Bronchial epithelial cell (primary cell): ENCODE measurements around the gene ATP5F1D. TPM values are rescaled to one million over a fixed set of nuclear protein-coding genes. Genes with fewer than 3 reads are reported as not detected.

Source experiments
- DNase-seq: peaks from one replicate; pipeline ENCODE4 v3.0.0-alpha.2; 2010; ENCODE audit warnings: low read depth
- FAIRE-seq: peaks from 2 replicates; lab custom pipeline; 2011; peaks lifted over from hg19 to GRCh38; lab: Jason Lieb, UNC
- H3K27me3 ChIP-seq: 2 replicates; pipeline ENCODE4 v1.5.1; 2011; ENCODE audit warnings: low read length; ENCODE audit not compliant: control insufficient read depth, insufficient read depth
- H3K36me3 ChIP-seq: 2 replicates; pipeline ENCODE4 v1.5.1; 2011; ENCODE audit warnings: low read length; ENCODE audit not compliant: control insufficient read depth, insufficient read depth
- H3K4me3 ChIP-seq: 2 replicates; pipeline ENCODE4 v1.5.1; 2011; ENCODE audit warnings: mild to moderate bottlenecking, low read depth, low read length, control low read depth
- CTCF ChIP-seq: IDR thresholded peaks from 2 replicates; pipeline ENCODE4 v1.5.1; 2011; ENCODE audit warnings: mild to moderate bottlenecking, moderate library complexity, low read length, control low read depth, inconsistent platforms; ENCODE audit not compliant: insufficient read depth, severe bottlenecking
- total RNA-seq: library from RNA; depleted of rRNA; stranded (reverse); fragments of >200 nt; gene quantifications from 2 replicates; pipeline ENCODE4 v1.2.1, GENCODE V29; 2014

Gene ATP5F1D
- total RNA-seq, 1 donor from 2014 or later = 8.7 TPM

GRCh38 chr19:1230783-1231489 is 10.6 kb upstream of the ATP5F1D start:
- FAIRE-seq = no peak
- no peak overlapping the region for H3K4me3 ChIP-seq
- H3K27me3 ChIP-seq = no peaks in the 10 kb centered on the region
- TF ChIP-seq CTCF = no peak
- no peak for DNase-seq
- peaks cover 5% of the 10 kb centered on the region for H3K36me3 ChIP-seq

DNA sequence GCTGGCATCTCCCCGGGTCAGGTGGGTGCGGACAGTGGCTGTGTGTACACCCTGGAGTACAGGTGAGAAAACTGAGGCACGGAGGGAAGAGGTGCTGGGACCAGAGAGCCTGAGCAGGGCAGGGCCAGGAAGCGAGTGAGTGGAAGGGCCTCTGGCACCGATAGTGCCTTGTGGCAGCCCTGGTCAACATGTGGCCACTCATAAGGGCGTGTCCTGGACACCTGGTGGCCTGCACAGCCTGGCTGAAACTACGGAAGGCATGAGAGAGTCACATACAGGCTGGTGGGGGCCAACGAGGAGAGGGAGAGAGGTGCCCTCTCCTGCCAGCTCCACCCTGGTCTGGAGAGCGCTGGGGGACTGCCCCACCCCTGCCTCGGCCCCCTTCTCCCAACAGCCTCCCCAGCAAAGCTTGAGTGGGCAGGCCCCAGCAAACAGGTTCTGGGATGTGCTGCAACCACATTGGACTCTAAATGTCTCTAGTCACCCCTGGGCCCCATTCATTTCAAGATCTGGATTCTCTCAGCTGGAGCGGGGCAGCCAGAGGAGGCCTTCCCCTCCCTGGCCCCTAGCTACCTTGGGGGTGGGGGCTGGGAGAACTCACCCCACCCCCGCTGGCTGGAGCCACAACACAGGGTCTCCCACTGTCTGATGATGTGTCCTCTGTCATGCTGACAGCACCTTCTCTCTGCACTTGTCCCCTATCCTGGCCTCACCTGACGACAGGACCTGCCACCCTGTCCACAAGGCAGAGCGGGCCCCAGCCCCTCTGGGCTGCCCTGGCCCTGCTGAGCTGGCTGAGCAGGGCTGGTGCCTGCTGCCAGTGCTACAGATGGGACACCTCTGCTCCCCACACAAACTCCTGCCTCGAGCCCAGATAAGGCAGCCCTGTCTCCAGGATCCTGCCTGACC is 9.6 kb upstream of the ATP5F1D start:
- H3K4me3 ChIP-seq = no peak overlapping the region
- no peaks in the 10 kb centered on the region for H3K27me3 ChIP-seq
- DNase-seq (no peak), FAIRE-seq (no peak)
- H3K36me3 ChIP-seq = peaks cover 2% of the 10 kb centered on the region
- no peak for TF ChIP-seq CTCF

DNA sequence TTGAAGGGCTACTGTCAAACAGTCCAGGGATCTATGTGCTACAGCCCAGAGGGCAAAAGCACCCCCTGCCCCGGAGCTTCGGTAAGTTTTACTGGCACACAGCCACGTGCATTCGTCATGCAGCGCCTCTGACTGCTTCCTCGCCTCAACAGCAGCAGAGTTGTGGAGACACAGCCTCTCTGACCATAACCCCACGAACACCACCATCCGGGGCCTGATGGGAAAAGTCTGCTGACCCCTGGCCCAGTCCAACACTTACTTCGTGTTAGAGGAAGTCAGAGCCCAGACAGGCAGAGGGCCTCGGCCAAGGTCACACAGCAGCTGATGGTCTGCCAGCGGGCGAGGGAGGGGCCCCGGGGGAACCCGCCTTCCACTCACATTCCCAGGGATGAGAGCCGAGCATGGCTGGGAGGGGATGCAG is 8.9 kb upstream of the ATP5F1D start:
- TF ChIP-seq CTCF = no peak
- no peaks in the 10 kb centered on the region for H3K27me3 ChIP-seq
- DNase-seq (peak; percentile 54), FAIRE-seq (no peak)
- H3K36me3 ChIP-seq = peaks cover 2% of the 10 kb centered on the region
- no peak overlapping the region for H3K4me3 ChIP-seq

GRCh38 chr19:1233115-1233667 is 8.4 kb upstream of the ATP5F1D start:
- no peak overlapping the region for H3K4me3 ChIP-seq
- FAIRE-seq (no peak), DNase-seq (no peak)
- TF ChIP-seq CTCF = no peak
- H3K27me3 ChIP-seq = no peaks in the 10 kb centered on the region
- H3K36me3 ChIP-seq = peaks cover 2% of the 10 kb centered on the region

GRCh38 chr19:1234051-1234954 is 7.2 kb upstream of the ATP5F1D start:
- DNase-seq = no peak
- Histone ChIP-seq H3K36me3 (peaks cover 2% of the 10 kb centered on the region), H3K4me3 (no peak overlapping the region), H3K27me3 (no peaks in the 10 kb centered on the region)
- FAIRE-seq = no peak
- TF ChIP-seq CTCF = no peak
